H1 (cell line): ENCODE measurements around the gene ABHD2. TPM values are rescaled to one million over a fixed set of nuclear protein-coding genes. Genes with fewer than 3 reads are reported as not detected.

Source experiments
- BCL11A ChIP-seq, 2 experiments: IDR thresholded peaks; one replicate each; pipeline ENCODE4 v1.6.1; 2011; ENCODE audit warnings: low read depth in 2 of 2, low read length in 2 of 2, mild to moderate bottlenecking in 2 of 2
- CBX5 ChIP-seq: fragments of 300-800, 300-1000 bp; sonication (generic); IDR thresholded peaks from 2 replicates; pipeline ENCODE4 v1.7.1; 2016; ENCODE audit warnings: antibody characterized with exemption, low read length, low read depth
- KDM1A ChIP-seq: fragments of 200-600, 300-600 bp; sonication (generic); IDR thresholded peaks from 2 replicates; pipeline ENCODE4 v1.7.1; 2016; ENCODE audit warnings: mild to moderate bottlenecking, low read length, borderline replicate concordance
- RFX5 ChIP-seq: IDR thresholded peaks from 2 replicates; pipeline ENCODE4 v1.6.1; 2011; ENCODE audit warnings: low read depth, low read length, improper control_type of control experiment, borderline replicate concordance
- SIX5 ChIP-seq: IDR thresholded peaks from 2 replicates; pipeline ENCODE4 v1.6.1; 2011; ENCODE audit warnings: mild to moderate bottlenecking, low read depth, low read length
- SP1 ChIP-seq: IDR thresholded peaks from 2 replicates; pipeline ENCODE4 v1.6.1; 2011; ENCODE audit warnings: low read depth, low read length
- polyA plus RNA-seq, 7 experiments: library from polyadenylated mRNA; depleted of rRNA in 3 of 7; stranded (reverse) in 5 of 7; unstranded in 2 of 7; fragments of >200 nt in 5 of 7; fragments of 200-250 nt in 2 of 7; gene quantifications; 1 replicate in 5 of 7; 2 replicates in 1 of 7; 4 replicates in 1 of 7; pipeline versions ENCODE4 v1.2.1 to v1.2.3, GENCODE V29; 2011 to 2013; ENCODE audit warnings: missing spikeins in 2 of 7, mixed read lengths in 2 of 7
- total RNA-seq: library from RNA; stranded (reverse); fragmentation: NEBNext Ultra II Directional; extraction: Animal tissue kit (Norgen Biotek cat#: 25700); gene quantifications from 2 replicates; pipeline ENCODE4 v1.2.1, GENCODE V29; 2021
- TF ChIP-seq, protein P1 (sequence below): fragments of 300-600 bp; sonication (generic); IDR thresholded peaks from 2 replicates; pipeline ENCODE4 v1.7.1; 2012; ENCODE audit warnings: low read length, moderate library complexity, mild to moderate bottlenecking, inconsistent platforms; ENCODE audit not compliant: insufficient replicate concordance
- TF ChIP-seq, protein P2 (sequence below): IDR thresholded peaks from 2 replicates; pipeline ENCODE4 v1.6.1; 2011; ENCODE audit warnings: low read length, improper control_type of control experiment

Gene ABHD2
- total and polyA plus RNA-seq, 2 of the 8 experiments (the other 6 are each of a cell fraction or from before 2014, with no cell fraction given) = 9.1 to 23.7 TPM

DNA sequence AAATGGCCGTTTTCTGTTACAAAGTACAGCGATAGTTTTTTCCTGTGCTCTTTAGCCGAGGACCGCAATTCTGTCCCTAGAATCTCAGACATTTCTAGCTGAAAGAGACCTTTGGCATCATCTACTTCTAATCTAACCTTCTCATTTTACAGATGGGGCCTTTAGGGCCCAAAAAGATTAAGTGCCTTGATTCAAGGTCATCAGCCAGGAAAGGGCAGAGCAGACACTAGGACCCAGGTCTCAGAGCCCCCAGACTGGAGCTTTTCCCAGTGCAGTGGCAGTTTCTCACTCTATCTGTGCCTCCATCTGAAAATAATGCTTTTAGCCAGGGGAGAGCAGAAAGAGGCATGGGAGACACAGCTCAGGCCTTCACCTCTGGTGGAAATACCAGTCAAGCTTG, 20.6 kb downstream of the ABHD2 start (continued):
- TF ChIP-seq, protein P1, sequence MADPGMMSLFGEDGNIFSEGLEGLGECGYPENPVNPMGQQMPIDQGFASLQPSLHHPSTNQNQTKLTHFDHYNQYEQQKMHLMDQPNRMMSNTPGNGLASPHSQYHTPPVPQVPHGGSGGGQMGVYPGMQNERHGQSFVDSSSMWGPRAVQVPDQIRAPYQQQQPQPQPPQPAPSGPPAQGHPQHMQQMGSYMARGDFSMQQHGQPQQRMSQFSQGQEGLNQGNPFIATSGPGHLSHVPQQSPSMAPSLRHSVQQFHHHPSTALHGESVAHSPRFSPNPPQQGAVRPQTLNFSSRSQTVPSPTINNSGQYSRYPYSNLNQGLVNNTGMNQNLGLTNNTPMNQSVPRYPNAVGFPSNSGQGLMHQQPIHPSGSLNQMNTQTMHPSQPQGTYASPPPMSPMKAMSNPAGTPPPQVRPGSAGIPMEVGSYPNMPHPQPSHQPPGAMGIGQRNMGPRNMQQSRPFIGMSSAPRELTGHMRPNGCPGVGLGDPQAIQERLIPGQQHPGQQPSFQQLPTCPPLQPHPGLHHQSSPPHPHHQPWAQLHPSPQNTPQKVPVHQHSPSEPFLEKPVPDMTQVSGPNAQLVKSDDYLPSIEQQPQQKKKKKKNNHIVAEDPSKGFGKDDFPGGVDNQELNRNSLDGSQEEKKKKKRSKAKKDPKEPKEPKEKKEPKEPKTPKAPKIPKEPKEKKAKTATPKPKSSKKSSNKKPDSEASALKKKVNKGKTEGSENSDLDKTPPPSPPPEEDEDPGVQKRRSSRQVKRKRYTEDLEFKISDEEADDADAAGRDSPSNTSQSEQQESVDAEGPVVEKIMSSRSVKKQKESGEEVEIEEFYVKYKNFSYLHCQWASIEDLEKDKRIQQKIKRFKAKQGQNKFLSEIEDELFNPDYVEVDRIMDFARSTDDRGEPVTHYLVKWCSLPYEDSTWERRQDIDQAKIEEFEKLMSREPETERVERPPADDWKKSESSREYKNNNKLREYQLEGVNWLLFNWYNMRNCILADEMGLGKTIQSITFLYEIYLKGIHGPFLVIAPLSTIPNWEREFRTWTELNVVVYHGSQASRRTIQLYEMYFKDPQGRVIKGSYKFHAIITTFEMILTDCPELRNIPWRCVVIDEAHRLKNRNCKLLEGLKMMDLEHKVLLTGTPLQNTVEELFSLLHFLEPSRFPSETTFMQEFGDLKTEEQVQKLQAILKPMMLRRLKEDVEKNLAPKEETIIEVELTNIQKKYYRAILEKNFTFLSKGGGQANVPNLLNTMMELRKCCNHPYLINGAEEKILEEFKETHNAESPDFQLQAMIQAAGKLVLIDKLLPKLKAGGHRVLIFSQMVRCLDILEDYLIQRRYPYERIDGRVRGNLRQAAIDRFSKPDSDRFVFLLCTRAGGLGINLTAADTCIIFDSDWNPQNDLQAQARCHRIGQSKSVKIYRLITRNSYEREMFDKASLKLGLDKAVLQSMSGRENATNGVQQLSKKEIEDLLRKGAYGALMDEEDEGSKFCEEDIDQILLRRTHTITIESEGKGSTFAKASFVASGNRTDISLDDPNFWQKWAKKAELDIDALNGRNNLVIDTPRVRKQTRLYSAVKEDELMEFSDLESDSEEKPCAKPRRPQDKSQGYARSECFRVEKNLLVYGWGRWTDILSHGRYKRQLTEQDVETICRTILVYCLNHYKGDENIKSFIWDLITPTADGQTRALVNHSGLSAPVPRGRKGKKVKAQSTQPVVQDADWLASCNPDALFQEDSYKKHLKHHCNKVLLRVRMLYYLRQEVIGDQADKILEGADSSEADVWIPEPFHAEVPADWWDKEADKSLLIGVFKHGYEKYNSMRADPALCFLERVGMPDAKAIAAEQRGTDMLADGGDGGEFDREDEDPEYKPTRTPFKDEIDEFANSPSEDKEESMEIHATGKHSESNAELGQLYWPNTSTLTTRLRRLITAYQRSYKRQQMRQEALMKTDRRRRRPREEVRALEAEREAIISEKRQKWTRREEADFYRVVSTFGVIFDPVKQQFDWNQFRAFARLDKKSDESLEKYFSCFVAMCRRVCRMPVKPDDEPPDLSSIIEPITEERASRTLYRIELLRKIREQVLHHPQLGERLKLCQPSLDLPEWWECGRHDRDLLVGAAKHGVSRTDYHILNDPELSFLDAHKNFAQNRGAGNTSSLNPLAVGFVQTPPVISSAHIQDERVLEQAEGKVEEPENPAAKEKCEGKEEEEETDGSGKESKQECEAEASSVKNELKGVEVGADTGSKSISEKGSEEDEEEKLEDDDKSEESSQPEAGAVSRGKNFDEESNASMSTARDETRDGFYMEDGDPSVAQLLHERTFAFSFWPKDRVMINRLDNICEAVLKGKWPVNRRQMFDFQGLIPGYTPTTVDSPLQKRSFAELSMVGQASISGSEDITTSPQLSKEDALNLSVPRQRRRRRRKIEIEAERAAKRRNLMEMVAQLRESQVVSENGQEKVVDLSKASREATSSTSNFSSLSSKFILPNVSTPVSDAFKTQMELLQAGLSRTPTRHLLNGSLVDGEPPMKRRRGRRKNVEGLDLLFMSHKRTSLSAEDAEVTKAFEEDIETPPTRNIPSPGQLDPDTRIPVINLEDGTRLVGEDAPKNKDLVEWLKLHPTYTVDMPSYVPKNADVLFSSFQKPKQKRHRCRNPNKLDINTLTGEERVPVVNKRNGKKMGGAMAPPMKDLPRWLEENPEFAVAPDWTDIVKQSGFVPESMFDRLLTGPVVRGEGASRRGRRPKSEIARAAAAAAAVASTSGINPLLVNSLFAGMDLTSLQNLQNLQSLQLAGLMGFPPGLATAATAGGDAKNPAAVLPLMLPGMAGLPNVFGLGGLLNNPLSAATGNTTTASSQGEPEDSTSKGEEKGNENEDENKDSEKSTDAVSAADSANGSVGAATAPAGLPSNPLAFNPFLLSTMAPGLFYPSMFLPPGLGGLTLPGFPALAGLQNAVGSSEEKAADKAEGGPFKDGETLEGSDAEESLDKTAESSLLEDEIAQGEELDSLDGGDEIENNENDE = no peak
- TF ChIP-seq CBX5 (no peak), SIX5 (no peak), KDM1A (no peak), RFX5 (no peak), SP1 (no peak), BCL11A (IDR thresholded peaks at IDR 0.05; ENCODE audit: low read depth in 2 of 2, low read length in 2 of 2) (no peak)
- TF ChIP-seq, protein P2, sequence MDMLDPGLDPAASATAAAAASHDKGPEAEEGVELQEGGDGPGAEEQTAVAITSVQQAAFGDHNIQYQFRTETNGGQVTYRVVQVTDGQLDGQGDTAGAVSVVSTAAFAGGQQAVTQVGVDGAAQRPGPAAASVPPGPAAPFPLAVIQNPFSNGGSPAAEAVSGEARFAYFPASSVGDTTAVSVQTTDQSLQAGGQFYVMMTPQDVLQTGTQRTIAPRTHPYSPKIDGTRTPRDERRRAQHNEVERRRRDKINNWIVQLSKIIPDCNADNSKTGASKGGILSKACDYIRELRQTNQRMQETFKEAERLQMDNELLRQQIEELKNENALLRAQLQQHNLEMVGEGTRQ = no peak
- TF ChIP-seq, all 59 proteins: peak for 0
